Adrenal gland (tissue), 19 donors: Measurements from ENCODE around the gene CEP70. TPM values are rescaled to one million over a fixed set of nuclear protein-coding genes. Genes with fewer than 3 reads are reported as not detected.

ENCODE experiments used
- DNase-seq, 7 donors: peaks; one replicate each; pipeline ENCODE4 v3.0.0-alpha.2; 2019 to 2020
- H3K27ac ChIP-seq, 5 donors: fragments of 200-600 bp; sonication (generic) in 4 of 5; 1 replicate in 3 of 5; 2 replicates in 2 of 5; pipeline versions ENCODE4 v1.5.1 to v1.8.0; 2016 to 2020; ENCODE audit warnings: mild to moderate bottlenecking in 1 of 5
- H3K27me3 ChIP-seq: fragments of 200-600 bp; 2 replicates; pipeline ENCODE4 v1.8.0; 2021
- H3K36me3 ChIP-seq, 2 donors: fragments of 200-600 bp; replicated peaks in 1 of 2; 1 replicate in 1 of 2; 2 replicates in 1 of 2; pipeline versions ENCODE4 v1.5.1 to v1.8.0; 2018 to 2022
- H3K4me1 ChIP-seq, 2 donors: fragments of 200-600 bp; replicated peaks in 1 of 2; 1 replicate in 1 of 2; 2 replicates in 1 of 2; pipeline versions ENCODE4 v1.5.1 to v1.8.0; 2018 to 2021
- H3K4me3 ChIP-seq, 4 donors: fragments of 200-600 bp; sonication (generic) in 3 of 4; one replicate each; pipeline ENCODE4 v1.5.1; 2016 to 2018
- H3K9me3 ChIP-seq, 3 donors: fragments of 200-600 bp; sonication (generic) in 1 of 3; replicated peaks in 1 of 3; 1 replicate in 2 of 3; 2 replicates in 1 of 3; pipeline versions ENCODE4 v1.5.1 to v1.8.0; 2016 to 2021
- CTCF ChIP-seq, 6 experiments: fragments of 450-650 bp in 4 of 6; fragments of 200-600 bp in 2 of 6; sonication (generic) in 1 of 6; IDR thresholded peaks; 1 replicate in 5 of 6; 2 replicates in 1 of 6; pipeline versions ENCODE4 v1.5.1 to v1.8.0; 2016 to 2021; ENCODE audit warnings: antibody characterized with exemption in 6 of 6, mild to moderate bottlenecking in 2 of 6, moderate library complexity in 1 of 6
- POLR2A ChIP-seq, 2 donors: fragments of 450-650 bp; IDR thresholded peaks; one replicate each; pipeline ENCODE4 v1.6.1; 2017; ENCODE audit warnings: antibody characterized with exemption in 2 of 2, mild to moderate bottlenecking in 2 of 2, moderate library complexity in 1 of 2
- WGBS, 4 donors: extraction: QIAGEN DNeasy Blood & Tissue Kit in 2 of 4; methylation state at CpG; one replicate each; pipeline versions ENCODE4 v1.1.5 to v1.1.7; 2013 to 2017; 5-methylcytosine and 5-hydroxymethylcytosine counted together
- intact Hi-C, 2 donors: fragments of 100-400 bp; cut with DNase I; formaldehyde crosslinking; loops; one replicate each; pipeline versions ENCODE4 v1.14.1 to v1.15.0; 2022 to 2023
- long read RNA-seq, 10 donors: library from polyadenylated mRNA in 3 of 10; unstranded in 2 of 10; stranded (forward) in 1 of 10; transcript quantifications; one replicate each; pipeline ENCODE4 v2.0.0 and lab custom pipeline, GENCODE V29; 2021 to 2026
- polyA plus RNA-seq, 3 donors: library from polyadenylated mRNA; stranded (reverse); fragments of 200-250 nt in 2 of 3; fragments of 350-450 nt in 1 of 3; fragmentation: Illumina TruSeq in 1 of 3; extraction: RNeasy Lipid Tissue Mini Kit (QIAGEN cat#74804) in 1 of 3; gene quantifications; one replicate each; pipeline ENCODE4 v1.2.3, GENCODE V29; 2013 to 2014
- total RNA-seq, 9 donors: library from RNA; depleted of rRNA in 4 of 9; stranded (reverse); fragments of >200 nt in 4 of 9; fragments of 120-200 nt in 1 of 9; fragmentation: NEBNext Ultra II Directional in 1 of 9; extraction: Animal tissue kit (Norgen Biotek cat#: 25700) in 1 of 9; gene quantifications; one replicate each; pipeline versions ENCODE4 v1.1.0 to v1.2.4, GENCODE V29; 2013 to 2023
- donor health status: healthy with polysubstance abuse.
- donor health status: Bipolar disorder and iron deficiency.
- donor health status: DM: yes; HTN: yes; CAD: no.
- donor health status: DM: no; HTN: no; CAD: no.
- donor health status: DM: no; HTN: no; CAD: no.
- donor health status: DM: yes; HTN: yes; CAD: no.

CEP70 gene
- total RNA-seq, result 10 to 100 TPM in 8 of 9 donors, 1 to 10 TPM in 1; 7.8 to 26.9 (median 17.1) TPM
- polyA plus RNA-seq, result 10 to 100 TPM in 2 of 3 donors, 1 to 10 TPM in 1; 7.9 to 19.1 (median 11.2) TPM
- long read RNA-seq, donor 1, partial matches to known transcripts, result 0 of 1 reads
- long read RNA-seq, donor 1, other reads (novel, unspliced or antisense), result 0 of 1 reads
- long read RNA-seq, donor 2, result 0 reads
- long read RNA-seq, donor 3, partial matches to known transcripts, result 0 of 1 reads
- long read RNA-seq, donor 3, other reads (novel, unspliced or antisense), result 0 of 1 reads
- long read RNA-seq, donor 4, partial matches to known transcripts, result 3 of 13 reads
- long read RNA-seq, donor 4, other reads (novel, unspliced or antisense), result 3 of 13 reads
- long read RNA-seq, donor 5, transcript CEP70-201 (18 exons, 2,732 nt), result major isoform, 9 of 24 reads
- long read RNA-seq, donor 5, partial matches to known transcripts, result 6 of 24 reads
- long read RNA-seq, donor 5, other reads (novel, unspliced or antisense), result 4 of 24 reads
- long read RNA-seq, donor 6, partial matches to known transcripts, result 3 of 6 reads
- long read RNA-seq, donor 6, other reads (novel, unspliced or antisense), result 1 of 6 reads
- long read RNA-seq, donor 7, result 0 reads
- long read RNA-seq, donor 8, partial matches to known transcripts, result 0 of 1 reads
- long read RNA-seq, donor 8, other reads (novel, unspliced or antisense), result 0 of 1 reads
- long read RNA-seq, donor 9, partial matches to known transcripts, result 0 of 4 reads
- long read RNA-seq, donor 9, other reads (novel, unspliced or antisense), result 0 of 4 reads
- long read RNA-seq, donor 10, partial matches to known transcripts, result 0 of 1 reads
- long read RNA-seq, donor 10, other reads (novel, unspliced or antisense), result 0 of 1 reads

GRCh38 chr3:138594150-138594934 is at the start of gene CEP70:
Gene CEP70 (minus strand): TSS chr3:138594260. CDS start chr3:138572927, 21,333 bp downstream.
- no peaks in the 10 kb centered on the region for H3K9me3 ChIP-seq
- peak; percentile 94 to 97 (median 96) for DNase-seq
- H3K4me3 ChIP-seq, result peak within 1 kb of the TSS in 3 of 4 donors; percentile 49 to 87 (median 60)
- 0 to 2% (median 0%) methylated on average over 16 to 52 of the region's 52 CpGs for WGBS, 4 donors
- no peaks in the 10 kb centered on the region for H3K27me3 ChIP-seq
- H3K36me3 ChIP-seq, result no peaks in the 10 kb centered on the region
- intact Hi-C loops, result loop anchor here (2.0 to 5.0 kb wide), 2 partner anchors 322 to 323 kb away; no protein-coding TSS in a partner anchor
- TF ChIP-seq CTCF (IDR thresholded peaks at IDR 0.05) (peak; percentile 77 to 98 (median 92)), POLR2A (IDR thresholded peaks at IDR 0.05) (peak; percentile 90 to 95)
- peak within 1 kb of the TSS; percentile 86 to 98 (median 95) for H3K27ac ChIP-seq
- H3K4me1 ChIP-seq, result peaks cover 5 to 11% of the 10 kb centered on the region in 2 donors

- DNase-seq, result no peak
- TF ChIP-seq POLR2A (IDR thresholded peaks at IDR 0.05) (no peak), CTCF (IDR thresholded peaks at IDR 0.05) (no peak)
- intact Hi-C loops, result no loop called here
- WGBS, 4 donors, result 94 to 97% (median 96%) methylated on average over 1 of the region's 1 CpG
- Histone ChIP-seq H3K27ac (no peak overlapping the region), H3K9me3 (peaks cover 0 to 17% (median 0%) of the 10 kb centered on the region in 3 donors), H3K36me3 (no peaks in the 10 kb centered on the region), H3K4me3 (no peak overlapping the region), H3K4me1 (no peaks in the 10 kb centered on the region), H3K27me3 (no peaks in the 10 kb centered on the region)
Measured at GRCh38 chr3:138642927-138643253, 48.8 kb upstream of the CEP70 start.

GRCh38 chr3:138642226-138642926 is 48.3 kb upstream of the CEP70 start:
- Histone ChIP-seq H3K36me3 (no peaks in the 10 kb centered on the region), H3K9me3 (peaks cover 0 to 17% (median 0%) of the 10 kb centered on the region in 3 donors), H3K4me3 (no peak overlapping the region), H3K27ac (no peak overlapping the region), H3K4me1 (no peaks in the 10 kb centered on the region), H3K27me3 (no peaks in the 10 kb centered on the region)
- no peak for DNase-seq
- intact Hi-C loops, result no loop called here
- no peak for TF ChIP-seq POLR2A (IDR thresholded peaks at IDR 0.05)
- no peak for TF ChIP-seq CTCF (IDR thresholded peaks at IDR 0.05)
- WGBS, 4 donors, result 76 to 89% (median 84%) methylated on average over 4 of the region's 4 CpGs
